Measurements from ENCODE around the gene IGFBP4. TPM values are rescaled to one million over a fixed set of nuclear protein-coding genes. Genes with fewer than 3 reads are reported as not detected.

Gene IGFBP4
- total RNA-seq, 4 donors from 2014 or later, result 35.1 to 90.4 (median 39.6) TPM

- intact Hi-C loops (cut with DNase I; ENCODE audit: low total_unique reads), result no loop called here
- TF ChIP-seq, protein P1, sequence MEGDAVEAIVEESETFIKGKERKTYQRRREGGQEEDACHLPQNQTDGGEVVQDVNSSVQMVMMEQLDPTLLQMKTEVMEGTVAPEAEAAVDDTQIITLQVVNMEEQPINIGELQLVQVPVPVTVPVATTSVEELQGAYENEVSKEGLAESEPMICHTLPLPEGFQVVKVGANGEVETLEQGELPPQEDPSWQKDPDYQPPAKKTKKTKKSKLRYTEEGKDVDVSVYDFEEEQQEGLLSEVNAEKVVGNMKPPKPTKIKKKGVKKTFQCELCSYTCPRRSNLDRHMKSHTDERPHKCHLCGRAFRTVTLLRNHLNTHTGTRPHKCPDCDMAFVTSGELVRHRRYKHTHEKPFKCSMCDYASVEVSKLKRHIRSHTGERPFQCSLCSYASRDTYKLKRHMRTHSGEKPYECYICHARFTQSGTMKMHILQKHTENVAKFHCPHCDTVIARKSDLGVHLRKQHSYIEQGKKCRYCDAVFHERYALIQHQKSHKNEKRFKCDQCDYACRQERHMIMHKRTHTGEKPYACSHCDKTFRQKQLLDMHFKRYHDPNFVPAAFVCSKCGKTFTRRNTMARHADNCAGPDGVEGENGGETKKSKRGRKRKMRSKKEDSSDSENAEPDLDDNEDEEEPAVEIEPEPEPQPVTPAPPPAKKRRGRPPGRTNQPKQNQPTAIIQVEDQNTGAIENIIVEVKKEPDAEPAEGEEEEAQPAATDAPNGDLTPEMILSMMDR (IDR thresholded peaks at IDR 0.05), result no peak
- WGBS, 2 donors, result 71 to 90% methylated on average over 4 of the region's 4 CpGs
- peak in 1 of 2 donors; percentile 75 for DNase-seq (ENCODE audit: low spot score in 2 of 2)
- no peak overlapping the region for H3K4me3 ChIP-seq (ENCODE audit: low read depth, poor library complexity, severe bottlenecking)
Measured at GRCh38 chr17:40425741-40426140, 17.5 kb upstream of the IGFBP4 start.

DNA sequence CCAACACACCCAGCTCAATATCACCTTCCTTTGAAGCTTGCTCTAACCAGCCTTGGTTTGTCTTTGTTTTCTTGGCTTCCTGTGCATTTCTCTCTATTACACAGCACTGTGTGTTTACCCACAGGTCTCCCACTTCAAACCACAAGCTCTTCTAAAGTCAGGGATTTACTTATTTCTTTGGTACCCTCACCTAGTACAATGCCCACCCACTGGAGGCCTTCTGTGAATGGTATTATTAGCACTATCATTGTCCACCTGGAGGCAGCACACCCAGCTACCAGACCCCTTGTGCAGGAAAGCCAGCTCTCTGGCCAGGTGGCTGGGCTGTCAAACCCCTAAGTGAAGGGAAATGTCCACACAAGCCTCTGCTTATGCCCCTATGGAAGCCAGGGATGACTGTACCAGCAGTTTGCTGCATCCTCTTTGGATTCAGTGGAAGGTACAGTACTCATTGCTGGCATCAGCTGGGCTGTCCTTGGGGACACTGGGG, 16.2 kb upstream of the IGFBP4 start:
- TF ChIP-seq, protein P1 (IDR thresholded peaks at IDR 0.05), result no peak
- no peak for TF ChIP-seq POLR2A (IDR thresholded peaks at IDR 0.05)
- H3K4me3 ChIP-seq (ENCODE audit: low read depth, poor library complexity, severe bottlenecking), result no peak overlapping the region
- peak in 1 of 2 donors; percentile 71 for DNase-seq (ENCODE audit: low spot score in 2 of 2)
- intact Hi-C loops (cut with DNase I; ENCODE audit: low total_unique reads), result no loop called here

GRCh38 chr17:40430272-40431230, 12.7 kb upstream of the IGFBP4 start:
- no peak for TF ChIP-seq POLR2A (IDR thresholded peaks at IDR 0.05)
- TF ChIP-seq, protein P1 (IDR thresholded peaks at IDR 0.05), result no peak
- 91 to 94% methylated on average over 10 of the region's 10 CpGs for WGBS, 2 donors
- H3K4me3 ChIP-seq (ENCODE audit: low read depth, poor library complexity, severe bottlenecking), result no peak overlapping the region
- intact Hi-C loops (cut with DNase I; ENCODE audit: low total_unique reads), result no loop called here
- peak in 1 of 2 donors; percentile 63 for DNase-seq (ENCODE audit: low spot score in 2 of 2)

GRCh38 chr17:40431231-40431602, 12.0 kb upstream of the IGFBP4 start:
- no peak overlapping the region for H3K4me3 ChIP-seq (ENCODE audit: low read depth, poor library complexity, severe bottlenecking)
- peak in 1 of 2 donors; percentile 34 for DNase-seq (ENCODE audit: low spot score in 2 of 2)
- WGBS, 2 donors, result 88 to 94% methylated on average over 3 of the region's 3 CpGs
- TF ChIP-seq, protein P1 (IDR thresholded peaks at IDR 0.05), result no peak
- no peak for TF ChIP-seq POLR2A (IDR thresholded peaks at IDR 0.05)
- intact Hi-C loops (cut with DNase I; ENCODE audit: low total_unique reads), result no loop called here

- TF ChIP-seq, protein P1 (IDR thresholded peaks at IDR 0.05), result no peak
- no peak for TF ChIP-seq POLR2A (IDR thresholded peaks at IDR 0.05)
- no peak overlapping the region for H3K4me3 ChIP-seq (ENCODE audit: low read depth, poor library complexity, severe bottlenecking)
- 31 to 39% methylated on average over 2 of the region's 2 CpGs for WGBS, 2 donors
- peak in 1 of 2 donors; percentile 34 for DNase-seq (ENCODE audit: low spot score in 2 of 2)
- intact Hi-C loops (cut with DNase I; ENCODE audit: low total_unique reads), result no loop called here
Measured at GRCh38 chr17:40432864-40433528, 10.3 kb upstream of the IGFBP4 start.

All from lower leg skin (tissue), 4 donors.